DMS53 treated with DMSO at 0.1 percent for 48 hours (cell line): ENCODE data around the gene PDPK1.

Source experiments
- DNase-seq: peaks from one replicate; lab custom pipeline; 2025; ENCODE audit not compliant: unreplicated experiment; lab: John Stamatoyannopoulos, UW

PDPK1 gene

DNA sequence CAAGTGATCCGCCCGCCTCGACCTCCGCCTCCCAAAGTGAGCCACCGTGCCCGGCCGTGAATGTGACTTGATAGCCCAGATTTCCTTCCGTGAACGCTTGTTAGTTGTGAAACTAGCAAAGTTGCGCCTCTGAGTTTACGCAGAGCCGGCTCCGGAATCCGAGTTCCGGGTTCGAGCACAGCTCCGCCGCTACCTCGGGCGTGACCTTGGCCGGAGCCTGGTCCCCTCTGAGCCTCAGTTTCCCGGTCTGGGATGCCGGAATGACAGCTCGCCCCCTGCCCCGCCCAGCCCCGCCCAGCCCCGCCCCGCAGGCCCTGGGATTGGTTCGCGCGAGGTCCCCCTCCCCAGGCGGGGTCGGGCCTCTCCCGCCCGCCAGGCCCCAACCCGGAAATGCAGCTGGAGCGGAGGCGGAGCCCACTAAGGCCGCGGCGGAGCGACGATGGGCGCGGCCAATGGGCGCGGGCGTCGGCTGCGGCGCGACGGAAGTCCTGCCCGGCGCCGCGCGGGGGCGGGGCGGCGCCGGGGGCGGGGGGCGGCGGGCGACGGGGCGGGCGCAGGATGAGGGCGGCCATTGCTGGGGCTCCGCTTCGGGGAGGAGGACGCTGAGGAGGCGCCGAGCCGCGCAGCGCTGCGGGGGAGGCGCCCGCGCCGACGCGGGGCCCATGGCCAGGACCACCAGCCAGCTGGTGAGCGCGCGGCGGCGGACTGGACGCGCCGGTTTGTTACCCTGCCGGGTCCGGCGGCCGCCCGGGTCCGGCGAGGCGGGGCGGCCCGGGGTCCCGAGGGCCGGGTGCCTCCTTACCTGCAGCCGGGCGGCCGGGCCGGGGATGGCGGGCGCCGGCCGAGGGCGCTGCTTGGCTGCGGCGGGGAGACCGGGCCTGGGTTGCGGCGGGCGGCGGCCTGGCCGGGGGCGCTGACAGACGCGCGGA lies at the start of gene PDPK1:
TSS of gene PDPK1 (plus strand) at position 571 of the 929 bp plus-strand sequence. CDS start at position 663, 92 bp downstream.
- DNase-seq: peak; percentile 66

- no peak for DNase-seq
These were observed 48.2 kb upstream of the PDPK1 start for GRCh38 chr16:2489581-2489980.

GRCh38 chr16:2490190-2491105 lies 47.4 kb upstream of the PDPK1 start:
- peak; percentile 22 for DNase-seq

DNA sequence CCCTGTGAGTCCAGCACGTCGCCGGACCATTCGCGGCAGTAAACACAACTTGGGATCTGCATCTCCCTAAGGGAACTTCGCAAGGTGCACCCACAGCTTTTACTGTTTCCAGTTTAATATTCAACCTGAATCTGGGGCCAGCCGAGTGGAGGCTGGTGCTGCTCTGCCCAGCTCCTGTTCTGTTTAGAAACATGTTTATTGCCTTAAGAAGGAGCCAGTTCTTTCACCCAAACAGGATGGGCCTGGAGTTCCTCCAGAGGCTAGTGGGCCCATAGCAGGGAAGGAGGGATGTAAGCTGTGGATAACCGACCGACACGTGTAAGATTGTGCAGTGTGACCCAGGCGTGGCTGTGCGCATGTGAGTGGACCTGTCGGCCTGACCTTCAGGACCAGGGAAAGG lies 45.5 kb upstream of the PDPK1 start:
- DNase-seq: no peak

DNA sequence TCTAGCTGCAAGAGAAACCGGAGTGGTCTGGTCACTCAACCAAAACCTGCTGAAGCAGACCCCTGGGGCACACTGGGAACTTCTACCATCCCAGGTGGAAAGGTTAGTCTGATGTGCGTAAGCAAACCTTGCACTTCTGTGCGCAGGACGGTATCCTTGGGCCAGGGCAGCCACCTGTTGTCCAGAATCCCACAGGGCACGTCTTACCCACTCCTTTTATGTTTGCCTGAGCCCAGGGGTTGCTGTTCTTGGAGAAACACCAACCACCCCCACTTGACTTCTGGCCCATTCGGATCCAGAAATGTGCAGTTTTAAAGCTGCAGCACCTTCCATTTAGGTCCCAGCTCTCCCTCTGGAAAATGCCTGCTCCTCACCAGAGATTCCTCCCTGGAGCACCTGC lies 44.2 kb upstream of the PDPK1 start:
- DNase-seq: no peak

DNA sequence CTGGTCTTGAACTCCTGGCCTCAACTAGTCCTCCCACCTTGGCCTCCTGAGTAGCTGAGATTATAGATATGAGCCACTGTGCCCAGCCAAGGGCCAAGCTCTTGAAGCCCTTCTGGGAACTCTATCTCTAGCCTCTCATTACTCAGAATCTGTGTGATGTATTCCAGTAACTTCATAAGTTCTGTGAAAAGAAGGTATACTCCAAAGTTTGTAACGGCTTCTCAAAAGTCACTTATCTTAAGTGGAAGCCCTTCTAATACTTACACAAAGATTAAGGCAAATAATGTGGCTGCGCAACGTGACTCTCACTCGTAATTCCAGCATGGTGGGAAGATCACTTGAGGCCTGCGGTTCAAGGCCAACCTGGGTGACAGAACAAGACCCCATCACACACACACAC lies 43.2 kb upstream of the PDPK1 start:
- DNase-seq: no peak

DNA sequence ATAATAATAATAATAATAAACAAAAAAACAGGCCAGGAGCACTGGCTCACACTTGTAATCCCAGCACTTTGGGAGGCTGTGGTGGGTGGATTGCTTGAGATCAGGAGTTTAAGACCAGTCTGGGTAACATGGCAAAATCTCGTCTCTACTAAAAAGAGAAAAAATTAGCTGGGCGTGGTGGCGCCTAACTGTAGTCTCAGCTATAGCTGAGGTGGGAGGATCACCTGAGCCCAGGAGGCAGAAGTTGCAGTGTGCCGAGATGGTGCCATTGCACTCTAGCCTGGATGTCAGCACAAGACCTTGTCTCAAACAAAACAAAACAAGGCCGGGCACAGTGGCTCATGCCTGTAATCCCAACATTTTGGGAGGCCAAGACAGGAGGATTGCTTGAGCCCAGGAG lies 42.8 kb upstream of the PDPK1 start:
- DNase-seq: no peak

DNA sequence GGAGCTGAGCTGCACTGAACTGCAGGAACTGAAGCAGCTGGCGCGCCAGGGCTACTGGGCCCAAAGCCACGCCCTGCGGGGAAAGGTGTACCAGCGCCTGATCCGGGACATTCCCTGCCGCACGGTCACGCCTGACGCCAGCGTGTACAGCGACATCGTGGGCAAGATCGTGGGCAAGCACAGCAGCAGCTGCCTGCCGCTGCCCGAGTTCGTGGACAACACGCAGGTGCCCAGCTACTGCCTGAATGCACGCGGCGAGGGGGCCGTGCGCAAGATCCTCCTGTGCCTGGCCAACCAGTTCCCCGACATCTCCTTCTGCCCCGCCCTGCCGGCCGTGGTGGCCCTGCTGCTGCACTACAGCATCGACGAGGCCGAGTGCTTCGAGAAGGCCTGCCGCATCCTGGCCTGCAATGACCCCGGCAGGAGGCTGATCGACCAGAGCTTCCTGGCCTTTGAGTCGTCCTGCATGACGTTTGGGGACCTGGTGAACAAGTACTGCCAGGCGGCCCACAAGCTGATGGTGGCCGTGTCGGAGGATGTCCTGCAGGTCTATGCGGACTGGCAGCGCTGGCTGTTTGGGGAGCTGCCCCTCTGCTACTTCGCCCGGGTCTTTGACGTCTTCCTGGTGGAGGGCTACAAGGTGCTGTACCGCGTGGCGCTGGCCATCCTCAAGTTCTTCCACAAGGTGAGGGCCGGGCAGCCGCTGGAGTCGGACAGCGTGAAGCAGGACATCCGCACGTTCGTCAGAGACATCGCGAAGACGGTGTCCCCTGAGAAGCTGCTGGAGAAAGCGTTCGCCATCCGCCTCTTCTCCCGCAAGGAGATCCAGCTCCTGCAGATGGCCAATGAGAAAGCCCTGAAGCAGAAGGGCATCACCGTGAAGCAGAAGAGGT lies 41.4 kb upstream of the PDPK1 start:
- no peak for DNase-seq

- no peak for DNase-seq
These were observed 40.6 kb upstream of the PDPK1 start for GRCh38 chr16:2497116-2497630.

DNA sequence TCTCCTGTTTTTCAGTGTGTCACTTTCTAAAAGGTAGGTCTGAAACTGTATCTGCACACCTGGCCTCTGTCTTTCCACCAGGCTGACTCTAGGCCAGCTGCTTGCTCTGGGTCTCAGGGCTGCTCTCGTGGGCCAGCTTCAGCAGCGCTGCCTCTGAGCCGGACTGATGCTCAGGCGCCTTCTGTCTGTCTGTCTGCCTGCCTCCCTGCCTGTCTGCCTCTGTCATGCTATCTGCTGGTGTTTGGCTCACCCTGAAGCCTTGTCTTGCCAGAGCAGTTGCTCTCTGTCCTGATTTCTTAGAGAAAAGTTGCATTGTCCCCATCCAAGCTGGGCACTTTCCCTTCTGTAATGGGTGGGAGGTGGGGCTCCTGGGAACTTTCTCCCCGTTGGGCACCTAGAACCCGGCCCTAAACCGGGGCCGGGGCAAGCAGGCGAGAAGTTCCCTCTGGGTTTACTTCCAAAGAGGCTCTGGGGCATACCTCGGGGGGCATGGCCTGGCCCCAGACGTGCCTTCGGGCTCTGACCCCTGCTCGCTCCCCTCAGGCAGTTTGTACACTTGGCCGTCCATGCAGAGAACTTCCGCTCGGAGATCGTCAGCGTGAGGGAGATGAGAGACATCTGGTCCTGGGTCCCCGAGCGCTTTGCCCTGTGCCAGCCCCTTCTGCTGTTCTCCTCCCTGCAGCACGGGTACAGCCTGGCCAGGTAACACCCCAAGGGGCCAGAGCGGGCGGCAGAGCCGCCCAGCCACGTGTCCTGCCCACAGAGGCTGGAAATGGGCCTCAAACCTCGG lies 39.9 kb upstream of the PDPK1 start:
- no peak for DNase-seq

- no peak for DNase-seq
These were observed 39.1 kb upstream of the PDPK1 start for GRCh38 chr16:2498531-2499253.

DNA sequence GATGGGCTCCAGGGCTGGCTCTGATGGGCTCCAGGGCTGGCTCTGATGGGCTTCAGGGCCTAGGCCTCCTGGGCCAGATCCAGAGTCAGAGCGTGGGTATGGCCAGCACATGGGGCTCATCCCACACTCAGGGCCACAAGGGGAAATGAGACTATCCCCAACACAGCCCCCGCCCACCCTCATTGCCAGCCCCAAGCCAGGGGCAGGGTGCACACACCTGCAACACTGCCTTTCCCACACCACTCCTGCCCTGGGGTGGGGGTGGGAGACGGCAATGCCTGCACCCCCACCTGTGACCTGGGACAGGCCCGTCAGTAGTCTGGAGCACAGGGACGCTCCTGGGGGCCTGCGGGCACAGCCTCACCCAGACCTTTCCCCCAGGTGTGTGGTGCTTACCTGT lies 38.4 kb upstream of the PDPK1 start:
- DNase-seq: no peak

GRCh38 chr16:2499890-2500429 lies 37.9 kb upstream of the PDPK1 start:
- DNase-seq: no peak

- no peak for DNase-seq
These were observed 37.3 kb upstream of the PDPK1 start for GRCh38 chr16:2500430-2500917.

DNA sequence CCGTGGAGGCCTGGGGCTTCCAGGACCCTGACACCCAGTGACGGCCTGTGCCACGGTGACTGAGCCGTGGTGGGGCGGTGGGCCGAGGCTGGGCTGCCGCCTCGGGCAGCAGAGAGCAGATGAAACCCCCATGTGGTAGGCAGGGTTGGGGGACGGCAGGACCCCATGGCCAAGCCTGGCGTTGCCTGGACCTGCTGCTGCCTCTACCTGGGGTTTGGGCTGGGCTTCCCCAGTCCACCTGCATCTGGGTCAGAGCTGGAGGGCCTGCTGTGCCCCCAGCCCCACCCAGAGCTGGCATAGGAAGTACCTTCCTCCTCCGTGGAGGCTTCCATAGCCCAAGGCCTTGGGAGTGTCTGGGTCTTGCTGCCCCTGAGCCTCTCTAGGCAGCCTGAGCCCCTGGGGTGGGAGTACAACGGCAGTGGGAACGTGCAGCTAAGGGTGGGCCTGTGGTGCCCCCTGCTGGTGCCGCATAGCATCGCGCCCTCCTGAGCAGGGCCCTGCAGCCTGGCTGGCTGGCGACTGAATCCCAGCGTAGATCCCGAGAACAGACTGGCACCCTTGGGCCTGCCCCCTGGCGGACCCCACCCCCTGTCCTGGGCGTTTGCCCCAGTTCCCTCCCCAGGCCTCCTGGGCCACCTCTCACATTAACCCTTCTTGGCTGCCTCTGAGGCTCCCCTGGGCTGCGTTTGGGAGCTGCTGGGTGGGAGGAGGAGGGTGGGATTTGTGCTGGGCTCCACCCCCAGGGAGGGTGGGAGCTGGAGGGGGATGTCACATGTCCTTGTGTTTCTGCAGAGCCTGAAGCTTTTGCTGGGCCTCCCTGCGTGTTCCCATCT lies 36.7 kb upstream of the PDPK1 start:
- peak; percentile 39 for DNase-seq

- DNase-seq: no peak
These were observed 35.6 kb upstream of the PDPK1 start for GRCh38 chr16:2501946-2502895.

DNA sequence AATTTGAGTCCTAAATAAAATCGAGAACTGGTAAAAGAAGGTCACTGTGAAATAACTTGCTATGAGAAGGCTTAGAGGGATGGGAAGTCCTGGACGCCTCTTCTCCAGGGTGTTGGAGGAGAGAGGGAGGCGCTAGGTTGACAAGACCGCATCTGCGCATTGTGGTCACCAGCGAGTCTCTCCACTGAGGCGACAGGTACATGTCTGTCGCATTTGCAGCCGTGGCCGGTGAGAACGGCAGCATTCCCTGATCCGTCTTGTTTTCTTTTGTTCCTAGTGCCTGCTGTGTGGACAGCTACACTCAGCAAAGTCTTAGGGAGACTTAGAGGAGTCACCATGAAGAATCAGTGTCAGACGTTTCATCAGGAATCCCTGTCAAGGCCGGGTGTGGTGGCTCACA lies 32.1 kb upstream of the PDPK1 start:
- no peak for DNase-seq
